ENCODE results near the gene ACOX1. TPM values are rescaled to one million over a fixed set of nuclear protein-coding genes. Genes with fewer than 3 reads are reported as not detected.

ACOX1 gene
- polyA plus RNA-seq, 1 of the 3 experiments (the other 2 are of a cell fraction): 21.5 TPM

GRCh38 chr17:75937652-75938051, 41.3 kb downstream of the ACOX1 start:
- no peaks in the 10 kb centered on the region for H3K9me2 ChIP-seq
- ChIA-PET CTCF (interaction anchor here (1.4 kb wide), 1 partner anchor 19 kb away, joined by 3 read pairs; no protein-coding TSS in a partner anchor), POLR2A (no interaction called here)
- H3F3A ChIP-seq (replicated peaks; ENCODE audit: insufficient read depth): peaks cover 9% of the 10 kb centered on the region
- no peak overlapping the region for H2AFZ ChIP-seq (ENCODE audit: low read depth)
- peaks cover 0 to 8% of the 10 kb centered on the region in 2 experiments; a peak in 1 of 4 replicates for H3K4me1 ChIP-seq (ENCODE audit: control insufficient read depth in 1 of 2, insufficient read depth in 2 of 2, low read depth in 1 of 2, low read length in 1 of 2)
- 91% methylated on average over 13 of the region's 13 CpGs for WGBS (ENCODE audit: low lambda C conversion rate)
- H3K79me2 ChIP-seq (ENCODE audit: insufficient read depth): peaks cover 5% of the 10 kb centered on the region; the same call in 1 of the 2 replicates
- H3K4me2 ChIP-seq: no peak overlapping the region
- H3K27ac ChIP-seq (ENCODE audit: low read depth in 2 of 2, low read length in 1 of 2): no peak overlapping the region
- H3K27me3 ChIP-seq (ENCODE audit: insufficient read depth): no peaks in the 10 kb centered on the region
- H3K4me3 ChIP-seq (ENCODE audit: low read depth in 2 of 2, low read length in 1 of 2): no peak overlapping the region
- no peaks in the 10 kb centered on the region for H4K20me1 ChIP-seq (ENCODE audit: insufficient read depth)
- no peak overlapping the region for H3K9ac ChIP-seq
- no peak for TF ChIP-seq GATA2 (CRISPR knock-in tag; IDR thresholded peaks at IDR 0.05)
- TF ChIP-seq FOSL2 (IDR thresholded peaks at IDR 0.05; ENCODE audit: borderline replicate concordance, low read depth): no peak
- TF ChIP-seq RAD21 (IDR thresholded peaks at IDR 0.05; ENCODE audit: low read length): no peak
- no peak for TF ChIP-seq ZBTB33 (IDR thresholded peaks at IDR 0.05; ENCODE audit: borderline replicate concordance, low read depth)
- no peak for TF ChIP-seq YY1 (IDR thresholded peaks at IDR 0.05; ENCODE audit: low read depth)
- TF ChIP-seq IRF3 (IDR thresholded peaks at IDR 0.05; ENCODE audit: low read depth, low read length): no peak
- TF ChIP-seq JUND (IDR thresholded peaks at IDR 0.05): no peak
- TF ChIP-seq NRF1 (IDR thresholded peaks at IDR 0.05; ENCODE audit: low read depth, low read length): no peak
- TF ChIP-seq POLR2AphosphoS5 (IDR thresholded peaks at IDR 0.05; ENCODE audit: low read depth, low read length): no peak
- TF ChIP-seq PBX3 (IDR thresholded peaks at IDR 0.05): no peak
- TF ChIP-seq GABPA (IDR thresholded peaks at IDR 0.05; ENCODE audit: low read depth): no peak
- no peak for TF ChIP-seq RFX5 (IDR thresholded peaks at IDR 0.05; ENCODE audit: low read length)
- TF ChIP-seq SIN3A (IDR thresholded peaks at IDR 0.05; ENCODE audit: borderline replicate concordance, low read depth, low read length): no peak
- no peak for TF ChIP-seq USF2 (IDR thresholded peaks at IDR 0.05; ENCODE audit: borderline replicate concordance, low read depth, low read length)
- TF ChIP-seq CTCF (IDR thresholded peaks at IDR 0.05): no peak
- no peak for TF ChIP-seq MEF2A (IDR thresholded peaks at IDR 0.05; ENCODE audit: borderline replicate concordance, low read depth)
- no peak for TF ChIP-seq ELF1 (IDR thresholded peaks at IDR 0.05)
- no peak for TF ChIP-seq FOXJ3 (CRISPR knock-in tag; IDR thresholded peaks at IDR 0.05)
- TF ChIP-seq RXRA (IDR thresholded peaks at IDR 0.05; ENCODE audit: borderline replicate concordance, low read depth): no peak
- H3K36me3 ChIP-seq (replicated peaks in 1 of 2; ENCODE audit: control insufficient read depth in 1 of 2, insufficient read depth in 2 of 2, low read length in 1 of 2): peaks cover 0 to 3% of the 10 kb centered on the region in 2 experiments
- DNase-seq: no peak
- no peaks in the 10 kb centered on the region for H3K9me3 ChIP-seq

All from SK-N-SH (cell line).